ENCODE measurements around the gene LHFPL6. TPM values are rescaled to one million over a fixed set of nuclear protein-coding genes. Genes with fewer than 3 reads are reported as not detected.
A peak's percentile ranks its signal among the peaks of the same experiment; 100 is the strongest.

Gene LHFPL6
- total and polyA plus RNA-seq, 2 experiments from 2014 or later: 91.2 to 111 TPM

DNA sequence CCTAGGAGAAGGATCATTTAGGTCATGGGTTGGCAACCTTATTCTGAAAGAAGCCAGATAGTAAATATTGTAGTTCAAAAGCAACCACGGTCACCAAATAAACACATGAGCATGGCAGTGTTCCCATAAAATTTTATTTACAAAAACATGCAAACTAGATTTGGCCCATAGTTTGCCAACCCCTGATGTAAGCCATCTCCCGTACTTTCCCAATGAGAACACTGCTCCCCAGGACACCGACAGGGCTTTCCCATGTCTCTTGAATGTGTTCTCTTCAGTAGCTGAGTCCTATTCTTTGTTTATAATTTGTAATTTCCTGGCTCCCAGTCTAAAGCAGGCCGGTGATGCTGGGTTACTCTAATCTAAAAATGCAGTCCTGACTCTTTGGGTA is 239.6 kb downstream of the LHFPL6 start:
- no peak for TF ChIP-seq EZH2phosphoT487 (IDR thresholded peaks at IDR 0.05; ENCODE audit: insufficient read depth, low read depth)
- no peak for TF ChIP-seq EZH2 (IDR thresholded peaks at IDR 0.05; ENCODE audit: insufficient read depth, poor library complexity, severe bottlenecking)
- Histone ChIP-seq H3K9ac (no peak overlapping the region), H3F3A (ENCODE audit: insufficient read depth) (no peaks in the 10 kb centered on the region), H3K27me3 (replicated peaks; ENCODE audit: insufficient read depth) (no peaks in the 10 kb centered on the region), H3K4me2 (ENCODE audit: unreplicated experiment) (no peak overlapping the region), H3K27ac (no peak overlapping the region), H2AFZ (no peak overlapping the region), H4K20me1 (ENCODE audit: insufficient read depth) (no peaks in the 10 kb centered on the region), H3K4me1 (ENCODE audit: insufficient read depth) (peaks cover 8% of the 10 kb centered on the region), H3K9me2 (ENCODE audit: insufficient read depth) (no peaks in the 10 kb centered on the region), H3K4me3 (no peak overlapping the region), H3K36me3 (ENCODE audit: low read depth) (no peaks in the 10 kb centered on the region), H3K9me3 (ENCODE audit: low read depth) (no peaks in the 10 kb centered on the region), H3K79me2 (ENCODE audit: insufficient read depth) (peaks cover 13% of the 10 kb centered on the region; the same call in 1 of the 2 replicates)
- 30 to 48% methylated on average over 4 of the region's 4 CpGs for WGBS, 2 experiments (ENCODE audit: low coverage in 1 of 2, low lambda C conversion rate in 2 of 2, missing lambda C conversion rate in 2 of 2)
- in situ Hi-C loops (cut with MboI): no loop called here
- DNase-seq: no peak

DNA sequence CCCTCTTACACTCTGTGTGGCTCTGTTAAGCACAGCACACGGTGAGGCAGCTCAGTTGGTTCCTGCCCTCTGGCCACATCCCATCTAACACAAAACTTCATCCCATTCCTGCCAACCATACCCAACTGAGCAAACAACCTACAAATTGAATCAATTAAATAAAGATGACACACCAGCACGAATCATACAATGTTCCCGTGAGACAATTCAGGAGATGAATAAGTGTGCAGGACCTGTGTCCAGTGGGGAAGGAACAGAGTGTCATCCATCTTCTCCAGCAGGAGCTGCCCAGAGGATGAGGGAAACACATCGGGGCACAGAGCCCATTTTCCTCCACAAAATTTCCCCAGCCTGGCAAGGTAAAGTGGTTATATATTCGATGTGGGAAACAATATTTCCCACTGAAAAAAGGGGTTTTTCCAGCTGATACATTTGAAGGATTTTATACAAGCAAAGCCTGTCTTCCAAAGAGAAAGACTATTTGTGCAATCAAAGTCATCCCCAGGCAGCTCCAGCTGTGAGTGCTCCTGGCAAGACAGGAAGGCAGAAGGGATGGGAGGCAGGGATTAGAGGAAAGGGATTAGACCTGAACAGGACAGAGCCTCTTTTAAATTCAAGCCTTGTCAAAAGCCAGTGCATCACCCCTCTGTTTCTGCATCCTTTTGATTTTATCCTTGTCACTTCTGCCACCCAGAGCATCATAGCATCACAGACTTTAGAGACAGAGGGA is 240.2 kb downstream of the LHFPL6 start:
- H3F3A ChIP-seq (ENCODE audit: insufficient read depth): no peaks in the 10 kb centered on the region
- H3K27ac ChIP-seq: no peak overlapping the region
- DNase-seq: peak; percentile 36
- WGBS, 2 experiments (ENCODE audit: low coverage in 1 of 2, low lambda C conversion rate in 2 of 2, missing lambda C conversion rate in 2 of 2): 8 to 9% methylated on average over 5 of the region's 5 CpGs
- H3K9me3 ChIP-seq (ENCODE audit: low read depth): no peaks in the 10 kb centered on the region
- peaks cover 18% of the 10 kb centered on the region; the same call in 1 of the 2 replicates for H3K79me2 ChIP-seq (ENCODE audit: insufficient read depth)
- no peak for TF ChIP-seq EZH2 (IDR thresholded peaks at IDR 0.05; ENCODE audit: insufficient read depth, poor library complexity, severe bottlenecking)
- no peak for TF ChIP-seq EZH2phosphoT487 (IDR thresholded peaks at IDR 0.05; ENCODE audit: insufficient read depth, low read depth)
- no peaks in the 10 kb centered on the region for H3K27me3 ChIP-seq (replicated peaks; ENCODE audit: insufficient read depth)
- in situ Hi-C loops (cut with MboI): no loop called here
- no peak overlapping the region for H3K9ac ChIP-seq
- no peak overlapping the region for H3K4me3 ChIP-seq
- H2AFZ ChIP-seq: no peak overlapping the region
- no peak overlapping the region for H3K4me2 ChIP-seq (ENCODE audit: unreplicated experiment)
- no peaks in the 10 kb centered on the region for H3K9me2 ChIP-seq (ENCODE audit: insufficient read depth)
- H3K4me1 ChIP-seq (ENCODE audit: insufficient read depth): peaks cover 8% of the 10 kb centered on the region
- no peaks in the 10 kb centered on the region for H3K36me3 ChIP-seq (ENCODE audit: low read depth)
- no peaks in the 10 kb centered on the region for H4K20me1 ChIP-seq (ENCODE audit: insufficient read depth)

DNA sequence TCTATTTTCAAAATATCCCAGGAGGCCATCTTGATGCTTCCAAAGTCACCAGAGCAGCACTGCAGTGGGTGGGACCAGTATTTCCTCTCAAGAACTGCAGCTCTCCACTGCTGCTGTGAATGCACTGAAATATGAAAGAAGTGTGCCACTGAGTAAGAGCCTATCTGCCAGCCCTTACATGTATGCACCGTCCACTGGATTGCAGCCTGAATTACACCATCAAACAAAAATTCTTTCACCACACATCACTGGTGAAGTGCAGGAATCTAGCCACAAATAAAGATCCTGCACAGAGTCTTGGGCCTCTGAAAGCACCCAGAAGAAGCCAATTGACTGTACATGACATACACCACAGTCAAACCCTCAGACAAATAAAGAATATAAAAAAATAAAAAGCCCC is 249.0 kb downstream of the LHFPL6 start:
- Histone ChIP-seq H4K20me1 (ENCODE audit: insufficient read depth) (no peaks in the 10 kb centered on the region), H3K27ac (0 out of 2 replicates have a peak overlapping the region, but pooled peaks have one; percentile 10), H3K9me2 (ENCODE audit: insufficient read depth) (no peaks in the 10 kb centered on the region), H3F3A (ENCODE audit: insufficient read depth) (peaks cover 7% of the 10 kb centered on the region; the same call in 1 of the 2 replicates), H3K4me3 (no peak overlapping the region), H3K36me3 (ENCODE audit: low read depth) (no peaks in the 10 kb centered on the region), H3K4me1 (ENCODE audit: insufficient read depth) (no peaks in the 10 kb centered on the region), H3K27me3 (replicated peaks; ENCODE audit: insufficient read depth) (no peaks in the 10 kb centered on the region), H3K79me2 (ENCODE audit: insufficient read depth) (peaks cover 35% of the 10 kb centered on the region), H3K9me3 (ENCODE audit: low read depth) (no peaks in the 10 kb centered on the region), H3K4me2 (ENCODE audit: unreplicated experiment) (no peak overlapping the region), H2AFZ (no peak overlapping the region), H3K9ac (no peak overlapping the region)
- TF ChIP-seq EZH2 (IDR thresholded peaks at IDR 0.05; ENCODE audit: insufficient read depth, poor library complexity, severe bottlenecking): no peak
- TF ChIP-seq EZH2phosphoT487 (IDR thresholded peaks at IDR 0.05; ENCODE audit: insufficient read depth, low read depth): no peak
- in situ Hi-C loops (cut with MboI): no loop called here
- 8 to 18% methylated on average over 1 of the region's 1 CpG for WGBS, 2 experiments (ENCODE audit: low coverage in 1 of 2, low lambda C conversion rate in 2 of 2, missing lambda C conversion rate in 2 of 2)
- DNase-seq: peak; percentile 55

DNA sequence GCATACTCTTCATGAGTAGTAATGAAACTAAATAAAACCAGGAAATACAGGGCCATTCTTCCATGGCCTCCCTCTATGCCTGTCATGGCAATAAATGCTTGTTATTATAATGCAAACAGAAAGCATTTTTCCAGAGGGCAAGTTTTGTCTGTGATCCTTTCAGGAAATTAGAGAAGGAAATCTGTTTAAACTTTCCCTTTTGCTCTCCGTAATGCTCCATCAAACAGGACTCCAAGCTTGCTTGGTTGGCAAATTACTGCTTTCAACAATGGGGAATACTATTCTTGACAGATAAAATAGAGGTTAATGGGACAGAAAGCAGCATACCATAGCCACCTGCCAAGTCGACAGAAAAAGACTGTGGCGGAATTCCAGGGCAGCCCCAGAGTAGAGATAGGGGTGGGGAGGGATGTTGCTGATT is 252.5 kb downstream of the LHFPL6 start:
- no peaks in the 10 kb centered on the region for H3K27me3 ChIP-seq (replicated peaks; ENCODE audit: insufficient read depth)
- H3K9me2 ChIP-seq (ENCODE audit: insufficient read depth): no peaks in the 10 kb centered on the region
- TF ChIP-seq EZH2 (IDR thresholded peaks at IDR 0.05; ENCODE audit: insufficient read depth, poor library complexity, severe bottlenecking) (no peak), EZH2phosphoT487 (IDR thresholded peaks at IDR 0.05; ENCODE audit: insufficient read depth, low read depth) (no peak)
- WGBS, 2 experiments (ENCODE audit: low coverage in 1 of 2, low lambda C conversion rate in 2 of 2, missing lambda C conversion rate in 2 of 2): 74 to 76% methylated on average over 3 of the region's 3 CpGs
- H4K20me1 ChIP-seq (ENCODE audit: insufficient read depth): no peaks in the 10 kb centered on the region
- H3K36me3 ChIP-seq (ENCODE audit: low read depth): no peaks in the 10 kb centered on the region
- H3K4me2 ChIP-seq (ENCODE audit: unreplicated experiment): no peak overlapping the region
- no peak overlapping the region for H2AFZ ChIP-seq
- no peak overlapping the region for H3K27ac ChIP-seq
- DNase-seq: no peak
- H3K4me1 ChIP-seq (ENCODE audit: insufficient read depth): no peaks in the 10 kb centered on the region
- H3K4me3 ChIP-seq: no peak overlapping the region
- peaks cover 8% of the 10 kb centered on the region for H3K79me2 ChIP-seq (ENCODE audit: insufficient read depth)
- peaks cover 7% of the 10 kb centered on the region; the same call in 1 of the 2 replicates for H3F3A ChIP-seq (ENCODE audit: insufficient read depth)
- in situ Hi-C loops (cut with MboI): no loop called here
- H3K9ac ChIP-seq: no peak overlapping the region
- no peaks in the 10 kb centered on the region for H3K9me3 ChIP-seq (ENCODE audit: low read depth)

All from GM23248 (cell line).